Stomach (tissue), 9 donors: Measurements from ENCODE around the gene BEST2. TPM values are rescaled to one million over a fixed set of nuclear protein-coding genes. Genes with fewer than 3 reads are reported as not detected.
"Not testable (repeated sequence)": the region's sequence is repeated elsewhere in the genome, so short reads cannot be mapped to it uniquely, and the experiment has no call there.

Experiments
- DNase-seq, 2 donors: peaks; one replicate each; pipeline versions ENCODE4 v3.0.0 to v3.0.0-alpha.2; 2013 to 2019
- H3K27ac ChIP-seq, 5 donors: fragments of 200-600 bp in 4 of 5; sonication (generic) in 4 of 5; one replicate each; pipeline ENCODE4 v1.5.1; 2013 to 2019; ENCODE audit warnings: mild to moderate bottlenecking in 1 of 5, moderate library complexity in 1 of 5
- H3K27me3 ChIP-seq, 3 donors: fragments of 200-600 bp; sonication (generic); one replicate each; pipeline ENCODE4 v1.5.1; 2017 to 2019; ENCODE audit warnings: mixed run types in 1 of 3
- H3K36me3 ChIP-seq, 4 donors: fragments of 200-600 bp; sonication (generic); 1 replicate in 3 of 4; 2 replicates in 1 of 4; pipeline ENCODE4 v1.5.1; 2016 to 2019
- H3K4me1 ChIP-seq, 4 donors: fragments of 200-600 bp; sonication (generic); one replicate each; pipeline ENCODE4 v1.5.1; 2016 to 2019
- H3K4me3 ChIP-seq, 4 donors: fragments of 200-600 bp; sonication (generic) in 3 of 4; one replicate each; pipeline ENCODE4 v1.5.1; 2016 to 2019; ENCODE audit warnings: mild to moderate bottlenecking in 1 of 4
- H3K9me3 ChIP-seq, 4 donors: fragments of 200-600 bp; sonication (generic); one replicate each; pipeline ENCODE4 v1.5.1; 2016 to 2019
- CTCF ChIP-seq, 7 experiments: fragments of 450-650 bp in 4 of 7; fragments of 200-600 bp in 3 of 7; sonication (generic) in 3 of 7; IDR thresholded peaks; one replicate each; pipeline ENCODE4 v1.5.1; 2016 to 2019; ENCODE audit warnings: antibody characterized with exemption in 7 of 7, control low read depth in 2 of 7, mild to moderate bottlenecking in 1 of 7
- EP300 ChIP-seq: sonication (generic); formaldehyde crosslinking; IDR thresholded peaks from one replicate; pipeline ENCODE4 v1.6.1; 2017; ENCODE audit warnings: antibody characterized with exemption
- POLR2A ChIP-seq, 4 donors: fragments of 450-650 bp; IDR thresholded peaks; one replicate each; pipeline ENCODE4 v1.6.1; 2016; ENCODE audit warnings: antibody characterized with exemption in 4 of 4, control low read depth in 2 of 4, mild to moderate bottlenecking in 1 of 4, moderate library complexity in 1 of 4
- POLR2AphosphoS5 ChIP-seq, 3 donors: sonication (generic); formaldehyde crosslinking; IDR thresholded peaks; one replicate each; pipeline ENCODE4 v1.6.1; 2016; ENCODE audit warnings: antibody characterized with exemption in 3 of 3
- WGBS, 5 donors: extraction: QIAGEN DNeasy Blood & Tissue Kit in 3 of 5; methylation state at CpG; one replicate each; pipeline versions ENCODE4 v1.1.5 to v1.1.7; 2013 to 2018; 5-methylcytosine and 5-hydroxymethylcytosine counted together
- intact Hi-C: fragments of 100-400 bp; cut with DNase I; formaldehyde crosslinking; loops from one replicate; pipeline ENCODE4 v1.15.1; 2023; ENCODE audit warnings: low total_unique reads
- polyA plus RNA-seq, 3 donors: library from polyadenylated mRNA; stranded (reverse); fragments of 200-250 nt; gene quantifications; one replicate each; pipeline ENCODE4 v1.2.3, GENCODE V29; 2013
- total RNA-seq, 5 donors: library from RNA; depleted of rRNA; stranded (reverse); fragments of >200 nt; gene quantifications; one replicate each; pipeline versions ENCODE4 v1.1.0 to v1.2.3, GENCODE V29; 2014 to 2016
- donor health status: healthy with polysubstance abuse.
- donor health status: Bipolar disorder and iron deficiency.
- donor health status: healthy.

Gene BEST2
- total and polyA plus RNA-seq, 8 donors: 0.08 to 165 TPM; not detected in 6

- Histone ChIP-seq H3K27me3 (no peaks in the 10 kb centered on the region), H3K4me1 (peaks cover 30 to 56% (median 42%) of the 10 kb centered on the region in 4 donors), H3K9me3 (no peaks in the 10 kb centered on the region), H3K4me3 (peak overlapping the region in 1 of 4 donors; percentile 11), H3K36me3 (peaks cover 12 to 38% (median 33%) of the 10 kb centered on the region in 4 donors), H3K27ac (peak overlapping the region; percentile 25 to 100 (median 94))
- peak in 6 of 7 experiments; percentile 68 to 100 (median 94) for TF ChIP-seq CTCF (IDR thresholded peaks at IDR 0.05)
- TF ChIP-seq EP300: no peak
- TF ChIP-seq POLR2AphosphoS5 (IDR thresholded peaks at IDR 0.05): peak; percentile 53 to 93 (median 72)
- peak; percentile 79 to 94 for DNase-seq
- 2 to 7% (median 6%) methylated on average over 18 of the region's 18 CpGs for WGBS, 5 donors
- intact Hi-C loops: no loop called here
Observed at GRCh38 chr19:12796146-12797071, 44.8 kb downstream of the BEST2 start.

GRCh38 chr19:12797141-12797587 is 45.6 kb downstream of the BEST2 start:
- whole genome bisulfite sequencing, 5 donors: 91 to 94% (median 92%) methylated on average over 6 of the region's 6 CpGs
- Histone ChIP-seq H3K36me3 (peaks cover 12 to 38% (median 33%) of the 10 kb centered on the region in 4 donors), H3K27me3 (peaks cover 0 to 6% (median 0%) of the 10 kb centered on the region in 3 donors), H3K4me3 (no peak overlapping the region), H3K27ac (no peak overlapping the region), H3K9me3 (no peaks in the 10 kb centered on the region), H3K4me1 (peaks cover 30 to 61% (median 46%) of the 10 kb centered on the region in 4 donors)
- no peak for TF ChIP-seq CTCF (IDR thresholded peaks at IDR 0.05)
- peak in 2 of 3 donors; percentile 4 to 49 for TF ChIP-seq POLR2AphosphoS5 (IDR thresholded peaks at IDR 0.05)
- intact Hi-C loops: no loop called here
- DNase-seq: no peak

GRCh38 chr19:12797607-12798006 is 46.0 kb downstream of the BEST2 start:
- H3K4me3 ChIP-seq, H3K9me3 ChIP-seq, DNase-seq, intact Hi-C loops, H3K27me3 ChIP-seq, H3K27ac ChIP-seq: not testable (repeated sequence)
- peaks cover 30 to 65% (median 51%) of the 10 kb centered on the region in 4 donors for H3K4me1 ChIP-seq
- peak in 1 of 3 donors; percentile 9 for TF ChIP-seq POLR2AphosphoS5 (IDR thresholded peaks at IDR 0.05)
- WGBS, 5 donors: 94 to 97% (median 95%) methylated on average over 7 of the region's 7 CpGs
- peaks cover 12 to 38% (median 33%) of the 10 kb centered on the region in 4 donors for H3K36me3 ChIP-seq

- DNase-seq: no peak
- Histone ChIP-seq H3K4me1 (peaks cover 20 to 58% (median 41%) of the 10 kb centered on the region in 4 donors), H3K27ac (peak overlapping the region in 3 of 5 donors; percentile 4 to 86 (median 86)), H3K36me3 (peaks cover 12 to 38% (median 33%) of the 10 kb centered on the region in 4 donors), H3K9me3 (no peaks in the 10 kb centered on the region), H3K27me3 (peaks cover 0 to 6% (median 0%) of the 10 kb centered on the region in 3 donors), H3K4me3 (peak overlapping the region; percentile 80 to 86 (median 80))
- TF ChIP-seq POLR2AphosphoS5 (IDR thresholded peaks at IDR 0.05): no peak
- TF ChIP-seq POLR2A (IDR thresholded peaks at IDR 0.05): no peak
- no peak for TF ChIP-seq EP300
- TF ChIP-seq CTCF (IDR thresholded peaks at IDR 0.05): no peak
- intact Hi-C loops: loop anchor here (5.0 kb wide), 1 partner anchor 33 kb away; no protein-coding TSS in a partner anchor
- 74 to 92% (median 81%) methylated on average over 15 to 18 of the region's 18 CpGs for WGBS, 5 donors
Observed at GRCh38 chr19:12799742-12800465, 48.3 kb downstream of the BEST2 start.
